Coronary artery (tissue), 2 donors: ENCODE results near the gene DIRAS1.

Experiments
- DNase-seq: peaks from one replicate; pipeline ENCODE4 v3.0.0-alpha.2; 2017; ENCODE audit warnings: low spot score
- H3K27ac ChIP-seq, 2 donors: fragments of 200-600 bp; sonication (generic); one replicate each; pipeline ENCODE4 v1.5.1; 2016 to 2019
- H3K4me3 ChIP-seq: fragments of 200-600 bp; sonication (generic); 2 replicates; pipeline ENCODE4 v1.5.1; 2016; ENCODE audit warnings: mild to moderate bottlenecking, moderate library complexity
- TF ChIP-seq, protein P1 (sequence below): fragments of 200-600 bp; sonication (generic); IDR thresholded peaks from one replicate; pipeline ENCODE4 v1.5.1; 2019; ENCODE audit warnings: antibody characterized with exemption

The DIRAS1 gene

DNA sequence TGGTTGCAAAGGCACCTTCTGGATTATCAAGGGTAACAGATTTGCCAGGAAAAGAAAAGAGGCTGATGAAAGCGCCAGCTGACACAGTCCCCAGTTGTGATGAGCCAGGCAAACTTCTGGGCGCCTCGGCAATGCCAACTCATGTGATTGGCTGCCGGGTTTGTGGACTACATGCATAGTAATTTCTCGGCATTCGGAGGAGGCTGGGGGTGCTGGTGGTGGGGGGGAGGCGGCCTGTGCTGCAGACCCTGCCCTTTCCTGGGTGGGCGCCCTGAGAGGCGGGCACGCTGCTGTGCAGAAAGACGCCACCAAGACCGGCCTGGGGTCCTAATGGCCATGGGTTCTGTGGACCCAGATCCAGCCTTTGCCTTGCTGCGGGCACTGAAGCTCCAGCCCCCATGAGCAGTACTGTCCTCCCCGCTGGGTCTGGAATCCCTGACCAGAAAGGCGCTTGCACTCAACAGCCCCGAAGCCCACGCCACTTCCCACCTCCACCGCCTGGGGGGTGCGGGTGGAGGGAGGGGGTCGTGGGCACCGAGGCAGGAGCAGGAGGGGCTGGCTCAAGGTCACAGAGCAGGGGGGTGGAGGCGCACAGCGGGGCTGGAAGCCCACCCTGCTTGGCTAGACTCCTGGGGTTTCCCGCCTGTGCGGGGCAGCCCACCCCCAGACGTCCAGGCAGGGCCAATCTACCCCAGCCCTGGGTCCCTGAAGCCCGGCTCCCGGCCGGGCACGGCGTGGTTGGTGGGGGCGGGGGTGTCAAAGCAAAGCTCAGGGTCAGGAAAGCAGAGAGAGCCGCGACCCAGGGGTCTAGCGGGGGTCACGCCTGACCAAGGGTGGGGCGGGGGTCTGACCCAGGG, 1.0 kb downstream of the DIRAS1 start:
- Histone ChIP-seq H3K27ac (no peak overlapping the region), H3K4me3 (peak overlapping the region; percentile 62)
- no peak for DNase-seq
- TF ChIP-seq, protein P1, sequence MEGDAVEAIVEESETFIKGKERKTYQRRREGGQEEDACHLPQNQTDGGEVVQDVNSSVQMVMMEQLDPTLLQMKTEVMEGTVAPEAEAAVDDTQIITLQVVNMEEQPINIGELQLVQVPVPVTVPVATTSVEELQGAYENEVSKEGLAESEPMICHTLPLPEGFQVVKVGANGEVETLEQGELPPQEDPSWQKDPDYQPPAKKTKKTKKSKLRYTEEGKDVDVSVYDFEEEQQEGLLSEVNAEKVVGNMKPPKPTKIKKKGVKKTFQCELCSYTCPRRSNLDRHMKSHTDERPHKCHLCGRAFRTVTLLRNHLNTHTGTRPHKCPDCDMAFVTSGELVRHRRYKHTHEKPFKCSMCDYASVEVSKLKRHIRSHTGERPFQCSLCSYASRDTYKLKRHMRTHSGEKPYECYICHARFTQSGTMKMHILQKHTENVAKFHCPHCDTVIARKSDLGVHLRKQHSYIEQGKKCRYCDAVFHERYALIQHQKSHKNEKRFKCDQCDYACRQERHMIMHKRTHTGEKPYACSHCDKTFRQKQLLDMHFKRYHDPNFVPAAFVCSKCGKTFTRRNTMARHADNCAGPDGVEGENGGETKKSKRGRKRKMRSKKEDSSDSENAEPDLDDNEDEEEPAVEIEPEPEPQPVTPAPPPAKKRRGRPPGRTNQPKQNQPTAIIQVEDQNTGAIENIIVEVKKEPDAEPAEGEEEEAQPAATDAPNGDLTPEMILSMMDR, result no peak

DNA sequence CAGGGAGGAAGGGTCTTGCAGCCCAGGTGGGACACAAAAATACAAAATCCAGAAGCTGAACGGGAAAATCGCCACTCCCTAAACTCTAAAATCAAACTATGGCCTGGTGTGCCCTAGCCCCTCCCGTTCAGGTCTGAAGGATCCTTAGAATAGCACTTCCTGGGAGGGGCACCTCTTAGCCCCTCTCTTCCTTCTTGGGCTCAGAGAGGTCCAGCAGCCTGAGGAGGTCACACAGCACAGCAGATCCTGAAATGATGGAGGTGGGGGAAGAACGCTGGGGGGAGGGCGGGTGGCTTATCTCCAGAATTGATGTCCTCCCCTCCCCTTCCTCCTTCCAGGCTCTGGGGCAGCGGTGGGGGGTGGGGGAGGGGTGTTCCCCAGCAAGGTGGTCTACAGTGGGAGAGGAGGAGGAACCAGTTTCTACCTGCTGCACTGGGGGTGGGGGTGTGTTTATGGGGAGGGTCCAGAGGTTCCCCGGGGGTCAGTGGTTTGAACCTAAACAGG, 1.9 kb downstream of the DIRAS1 start:
- TF ChIP-seq, protein P1, result no peak
- no peak overlapping the region for H3K27ac ChIP-seq
- no peak overlapping the region for H3K4me3 ChIP-seq
- no peak for DNase-seq

DNA sequence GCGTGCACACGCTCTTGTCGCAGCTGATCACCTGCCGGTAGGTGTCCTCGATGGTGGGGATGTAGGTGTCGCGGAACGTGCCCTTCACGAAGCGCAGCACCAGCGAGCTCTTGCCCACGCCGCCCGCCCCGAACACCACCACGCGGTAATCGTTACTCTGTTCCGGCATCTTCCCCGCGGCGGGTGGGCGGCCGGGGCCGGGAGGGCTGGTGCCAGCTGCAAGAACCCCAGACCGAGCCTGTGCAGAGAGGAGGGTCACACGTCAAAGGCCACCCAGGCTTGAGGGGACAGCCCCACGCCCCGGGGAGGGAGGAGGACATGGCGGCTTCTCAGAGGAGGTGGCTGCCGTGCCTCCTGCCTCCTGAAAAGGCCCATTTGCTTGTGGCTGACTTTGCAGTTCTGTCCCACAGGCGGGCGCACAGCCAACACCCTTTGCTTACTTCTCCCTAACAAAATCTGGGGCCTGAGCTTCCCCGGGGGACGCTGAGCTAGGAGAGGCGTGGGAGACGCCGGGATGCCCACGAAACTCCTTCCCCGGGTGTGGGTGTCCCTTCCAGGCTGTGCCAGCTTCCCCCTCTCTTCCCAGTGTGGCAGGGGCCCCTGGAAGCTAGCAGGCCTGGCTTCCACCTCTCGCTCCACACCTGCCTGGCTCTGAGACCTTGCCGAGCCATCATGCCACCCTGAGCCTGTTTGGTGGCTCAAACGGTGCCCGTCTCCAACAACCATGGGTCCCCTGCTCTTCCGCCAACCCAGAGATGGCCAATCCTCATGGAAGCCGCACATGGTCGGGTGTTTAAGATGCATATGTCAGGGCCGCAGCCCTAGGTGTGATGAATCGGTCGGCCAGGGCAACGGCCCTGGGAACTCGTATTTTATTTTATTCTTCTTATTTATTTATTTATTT, 3.3 kb downstream of the DIRAS1 start:
- TF ChIP-seq, protein P1, result no peak
- Histone ChIP-seq H3K27ac (no peak overlapping the region), H3K4me3 (no peak overlapping the region)
- no peak for DNase-seq

DNA sequence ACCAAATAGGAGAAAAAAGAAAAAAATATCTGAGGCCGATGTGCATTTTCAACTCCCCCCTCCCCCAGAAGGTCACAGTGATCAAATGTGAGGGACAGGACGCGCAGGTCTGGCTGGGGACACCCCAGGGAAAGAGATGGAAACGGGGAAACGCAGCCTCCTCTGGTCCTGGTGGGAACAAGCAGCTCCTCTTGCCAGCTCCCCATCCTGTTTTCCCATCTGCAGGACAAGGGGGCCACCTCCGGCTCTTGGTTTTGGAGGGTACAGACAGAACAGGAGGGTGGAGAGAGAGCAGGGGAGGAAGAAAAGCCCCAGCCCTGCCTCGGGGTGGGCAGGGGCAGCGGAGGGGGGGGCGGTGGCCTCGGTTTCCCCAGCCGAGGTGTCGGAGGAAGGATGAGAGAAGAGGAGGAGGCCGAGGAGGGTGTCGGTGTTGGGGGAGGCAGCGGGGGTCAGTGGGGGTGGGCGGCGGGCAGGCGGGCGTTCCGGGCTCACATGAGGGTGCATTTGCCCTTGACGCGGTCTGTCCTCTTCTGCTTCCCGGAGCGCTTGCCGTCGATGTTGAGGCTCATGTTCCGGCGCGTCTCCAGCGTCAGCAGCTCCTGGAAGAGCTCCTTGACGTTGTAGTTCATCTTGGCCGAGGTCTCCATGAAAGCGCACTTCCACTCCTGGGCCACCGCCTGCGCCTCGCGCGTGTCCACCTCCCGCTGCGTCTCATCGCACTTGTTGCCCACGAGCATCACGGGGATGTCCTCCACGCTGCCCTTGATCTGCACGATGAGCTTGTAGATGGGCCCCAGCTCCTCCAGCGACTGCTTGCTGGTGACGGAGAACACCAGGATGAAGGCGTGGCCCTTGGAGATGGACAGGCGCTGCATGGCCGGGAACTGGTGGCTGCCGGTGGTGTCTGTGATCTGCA, 4.2 kb downstream of the DIRAS1 start:
- Histone ChIP-seq H3K4me3 (no peak overlapping the region), H3K27ac (no peak overlapping the region)
- no peak for DNase-seq
- TF ChIP-seq, protein P1, result no peak

DNA sequence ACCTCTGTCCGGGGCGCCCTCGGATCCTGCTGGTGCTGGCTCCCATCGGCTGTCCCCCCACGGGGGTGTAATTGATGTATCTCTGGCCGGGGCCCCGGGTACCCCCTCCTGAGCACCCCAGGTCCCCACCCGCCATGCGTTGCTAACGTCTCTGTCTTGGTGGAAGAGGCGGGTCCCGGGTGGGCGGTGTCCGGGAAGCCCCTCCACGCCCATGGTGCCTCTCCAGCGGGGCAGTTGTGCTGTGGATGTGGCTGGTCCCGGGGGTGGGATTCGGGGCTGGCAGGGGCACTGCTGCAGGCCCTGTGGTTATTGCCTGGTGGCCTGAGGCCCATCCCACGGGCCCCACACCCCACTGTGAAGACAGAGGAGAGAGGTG, 4.9 kb downstream of the DIRAS1 start:
- Histone ChIP-seq H3K4me3 (no peak overlapping the region), H3K27ac (no peak overlapping the region)
- TF ChIP-seq, protein P1, result no peak
- no peak for DNase-seq

DNA sequence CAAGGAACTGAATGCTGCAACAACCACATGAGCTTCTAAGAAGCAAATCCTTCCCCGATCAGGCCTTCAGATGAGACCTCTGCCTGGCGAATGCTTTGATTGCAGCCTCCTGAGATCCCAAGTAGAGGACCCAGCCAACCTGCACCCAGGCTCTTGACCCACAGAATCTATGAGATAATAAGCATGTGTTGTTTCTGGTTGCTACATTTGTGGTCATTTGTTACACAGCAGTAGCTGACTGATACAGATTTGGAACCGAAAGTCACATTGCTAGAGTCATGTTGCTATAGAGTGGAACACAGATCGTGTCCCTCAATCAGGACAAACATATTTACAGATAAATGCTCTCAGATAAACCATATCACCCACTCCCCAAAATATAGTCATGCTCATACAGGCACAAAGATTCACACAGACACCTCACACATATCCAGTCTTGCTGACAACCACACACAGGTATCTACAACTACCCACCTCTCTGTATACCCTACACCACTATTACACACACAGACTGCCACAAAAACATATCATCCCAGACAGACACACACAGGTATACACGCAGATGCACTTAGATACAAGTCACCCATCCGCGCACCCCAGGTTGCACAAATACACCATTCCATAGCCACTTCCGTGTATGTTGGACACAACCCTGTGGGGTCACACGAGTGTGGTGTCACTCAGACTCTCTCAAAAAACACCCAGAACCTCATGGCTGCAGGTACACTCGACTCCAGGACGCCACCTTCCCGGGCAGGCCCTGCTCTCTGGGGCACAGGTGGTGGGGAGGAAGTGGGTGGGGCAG, 5.5 kb downstream of the DIRAS1 start:
- no peak for DNase-seq
- TF ChIP-seq, protein P1, result no peak
- Histone ChIP-seq H3K27ac (no peak overlapping the region), H3K4me3 (no peak overlapping the region)
